ENCODE results near the gene KIAA1217. TPM values are rescaled to one million over a fixed set of nuclear protein-coding genes. Genes with fewer than 3 reads are reported as not detected.

Gene KIAA1217
- 2.5 and 5.2 TPM in 2 replicates for total RNA-seq (2014; rRNA removed; shearing (Covaris generic))

GRCh38 chr10:24208661-24209431 is at the start of gene KIAA1217:
KIAA1217 (plus strand) TSS chr10:24209138; CDS start chr10:24209194, 56 bp downstream.
- DNase-seq (ENCODE audit: low spot score): no peak

DNA sequence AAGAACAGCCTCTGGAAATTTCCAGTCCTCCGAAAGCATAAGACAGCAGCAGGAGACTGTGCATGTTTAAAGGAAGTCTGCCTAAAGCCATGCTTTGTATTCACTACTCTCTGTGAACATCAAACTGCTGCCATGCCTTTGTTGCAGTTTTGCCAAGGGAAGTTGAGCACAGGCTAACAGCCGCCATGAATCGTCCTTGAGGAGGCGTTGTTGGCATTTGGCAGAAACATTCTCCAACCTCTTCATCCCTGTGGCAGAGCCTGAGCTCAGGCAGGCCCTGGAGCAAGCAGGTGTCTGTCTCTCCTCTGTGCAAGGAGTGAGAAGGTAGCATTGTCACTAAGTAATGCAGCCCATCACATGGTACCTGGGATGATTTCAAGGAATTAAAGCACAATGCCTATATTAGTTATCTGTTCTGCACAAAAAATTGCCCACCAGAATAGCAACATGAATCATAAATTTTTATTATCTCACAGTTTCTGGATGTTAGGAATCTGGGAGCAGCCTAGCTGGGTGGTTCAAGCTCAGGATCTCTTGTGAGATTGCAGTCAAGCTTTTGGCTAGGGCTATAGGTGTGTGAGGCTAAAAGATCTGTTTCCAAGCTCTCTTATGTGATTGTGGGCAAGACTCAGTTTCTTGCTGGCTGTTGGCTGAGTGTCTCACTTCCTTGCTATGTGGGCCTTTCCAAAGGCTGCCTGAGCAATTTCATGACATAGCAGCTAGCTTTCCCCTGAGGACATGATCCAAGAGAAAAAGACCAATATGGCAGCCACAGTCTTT is 46.5 kb upstream of the KIAA1217 start:
- no peak for DNase-seq (ENCODE audit: low spot score)

DNA sequence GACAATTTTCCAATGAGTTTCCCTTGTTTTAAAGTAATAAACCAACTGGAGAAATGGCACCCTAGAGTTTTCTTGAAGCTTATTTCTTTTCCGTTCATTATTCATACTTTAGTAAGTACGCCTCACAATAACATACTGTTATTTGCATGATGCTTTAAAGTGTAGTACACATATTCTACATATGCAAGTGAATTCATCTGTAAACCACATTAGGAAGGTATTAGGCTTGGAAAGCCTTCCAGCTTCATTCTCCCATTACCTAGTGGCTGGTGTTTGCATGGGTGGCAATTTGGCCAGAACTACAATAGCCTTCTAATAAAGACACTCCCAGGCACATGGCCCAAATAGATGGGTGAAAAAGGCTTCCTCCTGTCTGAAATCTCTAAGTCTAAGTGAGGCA is 45.5 kb upstream of the KIAA1217 start:
- no peak for DNase-seq (ENCODE audit: low spot score)

DNA sequence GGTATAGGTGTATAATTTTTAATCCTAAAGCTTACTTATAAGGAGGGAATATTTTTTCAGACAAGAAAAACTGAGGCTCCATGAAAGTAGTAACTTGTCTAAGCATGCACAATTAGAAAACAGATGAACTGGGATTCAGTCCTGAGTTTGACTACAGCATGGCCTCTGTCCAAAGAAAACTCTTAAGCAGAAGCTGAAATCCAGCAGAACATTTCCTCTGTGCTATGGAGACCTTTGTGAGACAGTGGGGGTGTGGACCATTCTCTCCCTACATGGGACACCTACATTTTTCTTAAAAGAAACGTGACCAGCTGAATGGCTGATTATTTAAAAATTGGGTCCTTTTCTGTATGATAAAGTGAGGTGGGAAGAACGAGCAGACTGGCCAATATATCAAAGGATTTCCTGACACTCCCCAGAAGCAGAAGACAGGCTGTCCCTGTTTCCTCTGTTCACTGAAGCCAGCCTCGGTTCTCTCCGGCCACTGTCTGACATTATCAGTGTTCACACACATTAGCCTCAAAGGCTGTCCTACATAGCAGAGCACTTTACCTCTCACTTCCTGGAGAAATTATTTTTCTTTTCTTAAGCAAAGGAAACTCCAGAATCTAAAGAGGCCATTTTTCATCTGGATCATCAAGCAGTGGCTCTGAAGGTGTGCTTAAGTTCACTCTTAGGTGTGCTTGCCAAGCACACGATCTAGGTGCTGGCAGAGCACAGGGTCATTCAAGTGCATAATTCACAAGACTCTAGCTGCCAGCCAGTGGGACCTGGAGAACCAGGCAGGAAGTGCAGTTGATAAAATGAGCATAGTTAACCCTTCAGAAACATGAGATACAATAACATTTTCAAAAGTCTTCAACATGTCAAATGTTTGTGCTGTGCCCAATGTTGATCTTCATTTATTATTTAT is 40.4 kb upstream of the KIAA1217 start:
- no peak for DNase-seq (ENCODE audit: low spot score)

DNA sequence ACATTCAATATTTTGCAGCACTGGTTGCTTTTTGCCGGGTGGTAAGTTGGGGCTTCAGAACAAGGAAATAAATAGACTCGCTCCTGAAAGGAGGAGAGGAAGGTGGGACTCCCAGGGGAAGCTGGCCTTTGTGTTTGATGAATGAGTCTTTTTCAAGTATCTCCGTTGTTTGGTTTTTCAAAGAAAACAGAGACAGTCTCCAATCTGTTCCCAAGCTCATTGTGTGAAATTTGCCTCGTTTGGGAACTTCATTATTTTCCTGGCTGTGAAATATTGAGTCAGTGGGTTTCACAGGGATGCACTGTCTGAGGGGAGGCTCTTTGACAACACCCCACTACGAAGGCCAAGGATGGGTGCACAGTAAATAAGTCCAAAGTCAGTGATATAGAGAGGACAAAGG is 38.7 kb upstream of the KIAA1217 start:
- no peak for DNase-seq (ENCODE audit: low spot score)

DNA sequence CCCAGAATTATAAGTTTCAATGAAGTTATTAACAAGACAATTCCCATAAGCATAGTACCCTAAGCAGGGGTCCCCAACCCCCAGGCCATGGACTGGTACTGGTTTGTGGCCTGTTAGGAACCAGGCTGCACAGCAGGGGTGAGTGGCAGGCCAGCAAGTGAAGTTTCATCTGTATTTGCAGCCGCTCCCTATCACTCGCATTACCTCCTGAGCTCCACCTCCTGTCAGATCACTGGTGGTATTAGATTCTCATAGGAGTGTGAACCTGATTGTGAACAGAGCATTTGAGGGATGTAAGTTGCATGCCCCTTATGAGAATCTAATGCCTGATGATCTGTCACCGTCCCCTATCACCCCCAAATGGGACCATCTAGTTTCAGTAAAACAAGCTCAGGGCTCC is 36.0 kb upstream of the KIAA1217 start:
- no peak for DNase-seq (ENCODE audit: low spot score)

- no peak for DNase-seq (ENCODE audit: low spot score)
These were observed 34.9 kb upstream of the KIAA1217 start for GRCh38 chr10:24174014-24174413.

GRCh38 chr10:24176658-24177057 is 32.3 kb upstream of the KIAA1217 start:
- DNase-seq (ENCODE audit: low spot score): no peak

DNA sequence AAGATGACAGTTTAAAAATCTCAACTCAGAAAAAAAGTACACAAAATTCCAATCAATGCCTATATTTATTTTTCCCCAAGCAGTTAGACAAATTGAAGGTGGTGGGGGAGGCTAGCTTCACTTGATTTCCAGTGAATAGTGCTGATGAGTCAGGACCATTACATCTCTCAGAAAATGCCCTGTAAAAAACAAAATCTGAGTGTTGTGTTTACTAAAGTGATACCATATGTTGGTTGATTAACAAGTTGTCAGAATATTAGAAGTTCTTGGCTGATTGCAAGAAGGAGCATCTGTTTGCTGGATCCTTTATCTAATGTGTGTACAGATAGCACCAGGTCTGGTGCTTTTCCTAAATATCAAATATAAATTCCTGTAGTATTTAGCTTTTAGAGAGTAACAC is 31.3 kb upstream of the KIAA1217 start:
- DNase-seq (ENCODE audit: low spot score): no peak

- no peak for DNase-seq (ENCODE audit: low spot score)
These were observed 28.0 kb upstream of the KIAA1217 start for GRCh38 chr10:24180891-24181290.

DNA sequence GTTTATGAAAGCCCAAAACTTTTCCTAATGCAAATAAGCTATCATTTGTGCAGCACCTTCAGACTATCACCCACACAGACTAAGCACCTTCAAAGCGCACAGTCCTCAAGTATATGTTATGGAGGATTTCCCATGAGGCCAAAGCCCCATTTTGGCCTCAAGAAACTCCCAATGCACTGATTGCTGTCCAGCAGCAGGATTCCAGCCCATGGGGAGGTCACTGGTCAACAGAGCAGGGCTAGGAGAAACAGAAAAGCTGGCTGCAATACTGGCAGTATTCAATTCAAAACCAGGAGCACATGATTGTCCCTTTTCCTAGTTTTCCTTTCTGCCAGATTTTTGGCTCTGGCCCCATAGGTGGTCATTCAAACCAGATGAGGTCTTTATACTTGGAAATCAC is 24.5 kb upstream of the KIAA1217 start:
- no peak for DNase-seq (ENCODE audit: low spot score)

DNA sequence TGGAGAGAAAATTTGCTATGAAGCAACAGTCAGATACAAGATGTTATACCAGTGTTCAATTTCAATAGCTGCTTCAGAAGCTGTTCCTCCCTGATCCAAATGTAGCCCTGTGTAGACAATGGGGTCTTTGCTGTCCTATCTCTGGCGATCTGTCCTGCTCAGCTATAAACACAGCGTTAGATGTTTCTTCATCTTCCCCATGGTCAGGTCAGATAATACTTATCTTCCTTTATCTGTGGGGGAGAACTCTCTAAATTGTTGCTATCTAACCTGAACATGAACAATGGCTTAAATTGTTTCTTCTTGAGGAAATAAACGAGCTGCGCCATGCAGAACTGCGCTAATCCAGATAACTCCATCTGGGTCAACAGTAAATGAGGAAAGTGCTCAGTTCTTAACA is 15.6 kb upstream of the KIAA1217 start:
- no peak for DNase-seq (ENCODE audit: low spot score)

DNA sequence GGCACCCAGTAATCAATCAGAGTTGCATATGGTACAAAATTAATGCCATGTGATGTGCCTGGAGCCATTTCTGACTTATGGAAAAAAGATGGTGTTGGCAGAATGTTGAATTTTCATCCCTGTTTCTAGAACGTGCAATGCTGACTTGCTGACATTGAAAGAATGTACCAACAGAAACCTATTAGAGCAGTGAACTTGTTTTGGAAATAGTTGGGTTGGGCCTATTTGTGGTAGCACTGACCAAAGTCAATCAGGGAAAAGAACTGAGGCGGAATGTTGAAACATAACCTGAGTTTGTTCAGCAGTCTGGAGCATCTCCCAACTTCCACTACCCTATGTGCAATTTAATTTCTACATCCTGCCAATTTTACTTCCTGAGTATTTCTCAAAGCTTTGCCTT is 11.7 kb upstream of the KIAA1217 start:
- DNase-seq (ENCODE audit: low spot score): no peak

GRCh38 chr10:24201503-24202180 is 7.3 kb upstream of the KIAA1217 start:
- DNase-seq (ENCODE audit: low spot score): no peak

- no peak for DNase-seq (ENCODE audit: low spot score)
These were observed 6.8 kb upstream of the KIAA1217 start for GRCh38 chr10:24202181-24202570.

GRCh38 chr10:24205821-24206220 is 3.1 kb upstream of the KIAA1217 start:
- no peak for DNase-seq (ENCODE audit: low spot score)

DNA sequence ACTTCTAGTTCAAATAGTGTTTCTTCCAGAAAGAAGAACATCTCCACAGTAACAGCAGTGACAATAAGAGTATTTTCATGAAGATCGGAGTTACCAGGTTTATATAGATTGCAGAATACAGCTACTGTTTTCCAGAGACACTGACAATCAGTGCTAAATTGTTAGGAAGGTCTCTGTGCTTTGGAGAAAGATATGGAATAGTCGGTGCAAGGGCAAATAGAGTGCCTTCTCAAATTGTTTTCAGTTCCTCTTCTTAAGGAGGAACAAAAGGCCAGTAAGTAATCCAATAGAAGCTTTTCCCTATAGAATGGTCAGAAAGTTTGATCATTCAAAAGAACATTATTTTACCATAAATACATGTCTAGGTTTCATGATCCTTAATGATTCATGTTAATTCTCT is 2.6 kb upstream of the KIAA1217 start:
- DNase-seq (ENCODE audit: low spot score): no peak

DNA sequence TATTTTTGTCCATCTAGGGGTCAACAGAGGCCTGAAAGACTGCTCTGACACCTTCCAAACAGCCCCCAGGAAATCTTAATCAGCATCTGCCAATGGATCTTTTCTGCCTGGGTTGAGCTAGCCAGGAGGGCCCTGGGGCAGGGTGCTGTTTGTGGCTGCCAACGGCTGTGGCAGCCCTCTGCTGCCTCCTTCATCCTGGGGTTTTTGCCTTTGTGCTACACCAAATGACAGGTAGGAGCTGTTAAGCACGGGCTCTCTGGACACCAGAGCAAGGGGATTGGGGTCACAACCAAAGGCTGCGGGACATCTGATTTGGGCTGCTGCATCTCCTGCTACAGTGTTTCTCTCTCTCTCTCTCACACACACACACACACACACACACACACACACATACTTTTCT is 2.0 kb upstream of the KIAA1217 start:
- no peak for DNase-seq (ENCODE audit: low spot score)

- no peak for DNase-seq (ENCODE audit: low spot score)
These were observed 1.6 kb upstream of the KIAA1217 start for GRCh38 chr10:24207341-24207740.

- peak; percentile 18 for DNase-seq (ENCODE audit: low spot score)
These were observed 942 bp upstream of the KIAA1217 start for GRCh38 chr10:24207781-24208611.

GRCh38 chr10:24209432-24209771 is 464 bp downstream of the KIAA1217 start:
- DNase-seq (ENCODE audit: low spot score): peak; percentile 4

All from H4 (cell line).